Mucosa of descending colon (tissue), 3 donors: Measurements from ENCODE around the gene RNF148. TPM values are rescaled to one million over a fixed set of nuclear protein-coding genes. Genes with fewer than 3 reads are reported as not detected.

Source experiments
- ATAC-seq: fragments of 200-7000 bp; cut with Tn5 transposase; one replicate; pipeline ENCODE4 v1.9.1; 2020; ENCODE audit warnings: mild to moderate bottlenecking, moderate library complexity
- DNase-seq, 3 donors: peaks; one replicate each; pipeline ENCODE4 v3.0.0-alpha.2; 2020
- H3K36me3 ChIP-seq: fragments of 200-600 bp; one replicate; pipeline ENCODE4 v1.8.0; 2021; ENCODE audit warnings: low read depth, mild to moderate bottlenecking
- H3K4me1 ChIP-seq: fragments of 200-600 bp; one replicate; pipeline ENCODE4 v1.8.0; 2021; ENCODE audit warnings: low read depth, mild to moderate bottlenecking
- H3K4me3 ChIP-seq: fragments of 200-600 bp; one replicate; pipeline ENCODE4 v1.8.0; 2021; ENCODE audit warnings: mild to moderate bottlenecking
- H3K9me3 ChIP-seq: fragments of 200-600 bp; one replicate; pipeline ENCODE4 v1.8.0; 2021; ENCODE audit warnings: mild to moderate bottlenecking
- intact Hi-C, 2 donors: fragments of 100-400 bp; cut with DNase I in 1 of 2; cut with micrococcal nuclease in 1 of 2; formaldehyde crosslinking; loops; one replicate each; pipeline versions ENCODE4 v1.11.0 to v1.11.1; 2022; cut with DNase I, micrococcal nuclease
- total RNA-seq, 3 donors: library from RNA; stranded (reverse); fragmentation: NEBNext Ultra II Directional in 2 of 3; extraction: Animal tissue kit (Norgen Biotek cat#: 25700) in 2 of 3; gene quantifications; one replicate each; pipeline versions ENCODE4 v1.2.1 to v1.2.4, GENCODE V29; 2021 to 2023
- TF ChIP-seq, protein P1 (sequence below): fragments of 200-600 bp; IDR thresholded peaks from one replicate; pipeline ENCODE4 v1.8.0; 2022; ENCODE audit warnings: antibody characterized with exemption, mild to moderate bottlenecking
- donor health status: DM: no; HTN: no; CAD: no; lungs with moderate emphysema.
- donor health status: DM: no; HTN: no; CAD: no.
- donor health status: DM: no; HTN: yes; CAD: no.

The RNF148 gene
- total RNA-seq, 3 donors from 2014 or later, result 0.54 to 1.6 (median 1.5) TPM

DNA sequence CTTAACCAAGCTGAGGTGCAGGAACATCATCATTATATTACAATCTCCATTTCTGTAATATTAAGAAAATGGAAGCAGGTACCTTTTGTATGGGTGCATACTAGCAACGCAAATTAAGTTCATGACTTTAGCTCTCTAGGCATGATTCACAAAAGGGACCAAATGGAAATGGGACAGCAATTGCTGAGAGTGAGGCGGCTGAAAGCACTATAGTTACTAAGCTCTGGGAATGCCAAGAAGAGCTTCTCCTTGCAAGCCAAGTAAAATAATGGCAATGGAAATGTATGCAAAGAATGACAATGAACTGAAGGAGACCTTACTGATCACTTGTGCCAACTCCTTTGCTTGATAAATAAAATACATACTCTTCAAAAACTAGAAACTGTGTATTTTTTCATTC, 36.2 kb upstream of the RNF148 start:
- no peak for DNase-seq
- H3K4me1 ChIP-seq, result no peaks in the 10 kb centered on the region
- TF ChIP-seq, protein P1, sequence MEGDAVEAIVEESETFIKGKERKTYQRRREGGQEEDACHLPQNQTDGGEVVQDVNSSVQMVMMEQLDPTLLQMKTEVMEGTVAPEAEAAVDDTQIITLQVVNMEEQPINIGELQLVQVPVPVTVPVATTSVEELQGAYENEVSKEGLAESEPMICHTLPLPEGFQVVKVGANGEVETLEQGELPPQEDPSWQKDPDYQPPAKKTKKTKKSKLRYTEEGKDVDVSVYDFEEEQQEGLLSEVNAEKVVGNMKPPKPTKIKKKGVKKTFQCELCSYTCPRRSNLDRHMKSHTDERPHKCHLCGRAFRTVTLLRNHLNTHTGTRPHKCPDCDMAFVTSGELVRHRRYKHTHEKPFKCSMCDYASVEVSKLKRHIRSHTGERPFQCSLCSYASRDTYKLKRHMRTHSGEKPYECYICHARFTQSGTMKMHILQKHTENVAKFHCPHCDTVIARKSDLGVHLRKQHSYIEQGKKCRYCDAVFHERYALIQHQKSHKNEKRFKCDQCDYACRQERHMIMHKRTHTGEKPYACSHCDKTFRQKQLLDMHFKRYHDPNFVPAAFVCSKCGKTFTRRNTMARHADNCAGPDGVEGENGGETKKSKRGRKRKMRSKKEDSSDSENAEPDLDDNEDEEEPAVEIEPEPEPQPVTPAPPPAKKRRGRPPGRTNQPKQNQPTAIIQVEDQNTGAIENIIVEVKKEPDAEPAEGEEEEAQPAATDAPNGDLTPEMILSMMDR, result no peak
- ATAC-seq, result no peak
- intact Hi-C loops, result no loop called here
- H3K36me3 ChIP-seq, result no peaks in the 10 kb centered on the region
- H3K9me3 ChIP-seq, result no peaks in the 10 kb centered on the region
- H3K4me3 ChIP-seq, result no peak overlapping the region

DNA sequence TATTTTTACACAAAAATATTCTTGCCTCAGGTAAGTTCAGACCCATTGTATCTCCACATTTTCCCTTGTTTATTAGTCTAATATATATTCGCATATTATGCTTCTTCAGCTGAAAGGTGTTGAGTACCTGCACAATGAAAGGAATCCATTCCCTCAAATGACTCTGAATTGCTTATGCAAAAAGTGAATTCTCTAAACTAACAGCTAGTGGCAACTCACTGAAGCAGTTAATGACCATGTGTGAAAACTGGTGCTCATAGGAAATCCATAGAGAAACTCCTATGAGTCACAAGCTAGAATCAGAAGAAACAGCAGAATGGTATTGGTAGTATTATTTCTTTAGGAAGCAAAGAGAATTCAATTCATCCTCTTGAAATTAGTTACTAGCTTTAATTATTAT, 33.5 kb upstream of the RNF148 start:
- H3K36me3 ChIP-seq, result no peaks in the 10 kb centered on the region
- TF ChIP-seq, protein P1, result no peak
- intact Hi-C loops, result no loop called here
- H3K4me1 ChIP-seq, result no peaks in the 10 kb centered on the region
- no peaks in the 10 kb centered on the region for H3K9me3 ChIP-seq
- H3K4me3 ChIP-seq, result no peak overlapping the region
- DNase-seq (no peak), ATAC-seq (no peak)

DNA sequence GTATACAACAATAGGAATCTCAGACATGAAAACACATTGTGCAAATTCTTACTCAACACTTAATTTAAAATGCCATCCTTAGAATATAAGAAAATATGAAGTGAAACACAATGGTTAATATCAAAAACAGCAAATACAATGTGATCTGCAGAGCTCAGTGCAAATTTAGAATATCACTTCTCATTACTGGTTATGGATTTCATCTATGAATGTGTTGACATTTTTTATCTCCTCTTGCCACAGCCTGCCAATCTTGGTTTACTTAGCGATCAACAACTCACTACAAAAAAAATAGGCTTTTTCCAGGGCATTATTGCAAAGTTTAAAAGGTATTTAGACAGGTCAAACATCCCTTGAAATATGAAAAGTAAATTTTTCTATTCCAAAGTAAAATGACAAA, 25.0 kb upstream of the RNF148 start:
- intact Hi-C loops, result no loop called here
- Histone ChIP-seq H3K36me3 (no peaks in the 10 kb centered on the region), H3K4me3 (no peak overlapping the region), H3K4me1 (no peaks in the 10 kb centered on the region), H3K9me3 (peaks cover 4% of the 10 kb centered on the region)
- DNase-seq, result no peak
- TF ChIP-seq, protein P1, result no peak
- no peak for ATAC-seq

DNA sequence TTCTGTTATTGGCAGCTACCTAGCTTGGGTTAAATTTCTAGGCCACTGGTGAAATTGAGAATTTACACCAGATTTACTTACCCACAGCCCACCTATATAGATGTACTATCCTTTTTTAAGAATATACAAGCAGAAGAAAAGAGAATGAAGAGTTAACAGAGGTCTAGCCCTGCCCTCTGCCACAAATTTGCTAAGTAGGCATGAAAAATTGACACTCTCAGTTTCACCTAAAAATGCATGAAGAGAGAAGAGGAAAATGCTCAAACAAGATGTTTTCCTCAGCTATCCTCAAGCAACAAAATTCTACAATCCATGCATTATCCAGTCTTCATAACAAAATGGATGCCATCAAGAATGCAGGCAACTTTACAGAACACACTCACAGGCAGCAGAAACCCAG, 24.6 kb upstream of the RNF148 start:
- Histone ChIP-seq H3K9me3 (peaks cover 4% of the 10 kb centered on the region), H3K4me3 (no peak overlapping the region), H3K36me3 (no peaks in the 10 kb centered on the region), H3K4me1 (no peaks in the 10 kb centered on the region)
- TF ChIP-seq, protein P1, result no peak
- ATAC-seq, result no peak
- intact Hi-C loops, result no loop called here
- DNase-seq, result no peak

DNA sequence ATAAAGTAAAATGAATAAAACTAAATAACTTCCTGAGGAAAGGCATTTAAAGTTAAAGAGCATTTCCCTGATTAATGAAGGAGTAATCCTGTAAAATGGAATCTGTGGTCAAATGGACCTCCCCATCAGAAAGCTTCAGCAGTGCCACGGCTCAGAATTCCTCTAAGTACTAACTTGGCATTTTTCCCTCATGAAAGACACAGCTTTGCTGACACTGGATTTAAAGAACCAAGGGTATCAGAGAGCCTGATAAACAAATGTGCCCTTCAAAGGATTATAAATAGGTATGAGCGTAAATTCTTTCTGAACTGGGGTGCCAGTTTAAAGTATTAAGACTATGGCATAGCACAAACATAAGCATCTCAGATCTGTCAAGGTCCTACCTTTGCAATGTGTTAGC, 24.2 kb upstream of the RNF148 start:
- intact Hi-C loops, result no loop called here
- TF ChIP-seq, protein P1, result no peak
- Histone ChIP-seq H3K9me3 (peaks cover 4% of the 10 kb centered on the region), H3K4me1 (no peaks in the 10 kb centered on the region), H3K36me3 (no peaks in the 10 kb centered on the region), H3K4me3 (no peak overlapping the region)
- ATAC-seq (no peak), DNase-seq (no peak)

DNA sequence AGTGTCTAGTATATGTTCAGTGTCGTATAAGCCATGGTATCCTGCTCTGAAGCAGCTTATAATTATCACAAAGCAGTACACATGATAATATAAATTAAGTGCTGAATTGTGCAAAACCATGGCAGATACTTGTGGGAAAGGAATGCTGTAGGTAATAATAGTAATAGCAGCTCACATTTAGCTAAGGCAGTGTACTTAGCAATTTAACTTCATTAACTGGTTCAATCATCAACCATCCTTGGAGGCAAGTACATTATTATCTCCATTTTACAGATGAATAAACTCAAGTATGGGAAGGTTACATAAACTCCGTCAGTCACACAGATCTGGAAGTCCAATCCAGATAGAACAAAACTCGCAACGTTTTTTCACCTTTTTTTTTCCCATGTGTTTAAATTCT, 21.6 kb upstream of the RNF148 start:
- TF ChIP-seq, protein P1, result no peak
- intact Hi-C loops, result no loop called here
- ATAC-seq, result no peak
- Histone ChIP-seq H3K9me3 (peaks cover 4% of the 10 kb centered on the region), H3K4me3 (no peak overlapping the region), H3K36me3 (no peaks in the 10 kb centered on the region), H3K4me1 (no peaks in the 10 kb centered on the region)
- no peak for DNase-seq
